ENCODE data around the gene IFNA21.
"Not testable (repeated sequence)": the region's sequence is repeated elsewhere in the genome, so short reads cannot be mapped to it uniquely, and the experiment has no call there.

- TF ChIP-seq CTCF (IDR thresholded peaks at IDR 0.05) = peak; percentile 56
- not testable (repeated sequence) for TF ChIP-seq EZH2 (IDR thresholded peaks at IDR 0.05; ENCODE audit: borderline replicate concordance, insufficient read depth, low read depth, low read length, poor library complexity, severe bottlenecking)
Observed at GRCh38 chr9:21194867-21195776, 28.7 kb upstream of the IFNA21 start.
